ENCODE measurements around the gene LCP1.
A peak's percentile ranks its signal among the peaks of the same experiment; 100 is the strongest.
"Not testable (repeated sequence)": the region's sequence is repeated elsewhere in the genome, so short reads cannot be mapped to it uniquely, and the experiment has no call there.

Gene LCP1

DNA sequence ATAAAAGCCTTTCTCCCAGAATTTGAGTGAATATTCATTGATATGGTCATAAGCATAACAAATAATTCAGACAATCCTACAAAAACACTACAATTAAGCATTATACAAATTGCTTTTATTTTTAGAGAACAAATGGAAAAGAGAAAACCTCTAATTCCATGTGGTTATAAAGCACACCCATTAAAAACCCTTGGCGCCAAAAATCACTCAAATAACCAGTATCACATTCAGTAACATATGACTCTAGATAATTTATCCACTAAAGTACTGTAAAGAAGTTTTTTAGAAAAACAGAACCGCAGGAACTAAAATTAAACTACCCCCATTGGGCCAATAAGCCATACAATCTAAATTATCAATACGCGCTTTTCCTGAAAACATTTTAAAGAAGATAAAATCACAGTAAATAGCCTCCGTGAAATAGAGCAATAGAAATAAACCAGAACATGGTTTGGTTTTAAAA is 569 bp downstream of the LCP1 start:
- DNase-seq (ENCODE audit: low read depth in 3 of 3) = no peak

DNA sequence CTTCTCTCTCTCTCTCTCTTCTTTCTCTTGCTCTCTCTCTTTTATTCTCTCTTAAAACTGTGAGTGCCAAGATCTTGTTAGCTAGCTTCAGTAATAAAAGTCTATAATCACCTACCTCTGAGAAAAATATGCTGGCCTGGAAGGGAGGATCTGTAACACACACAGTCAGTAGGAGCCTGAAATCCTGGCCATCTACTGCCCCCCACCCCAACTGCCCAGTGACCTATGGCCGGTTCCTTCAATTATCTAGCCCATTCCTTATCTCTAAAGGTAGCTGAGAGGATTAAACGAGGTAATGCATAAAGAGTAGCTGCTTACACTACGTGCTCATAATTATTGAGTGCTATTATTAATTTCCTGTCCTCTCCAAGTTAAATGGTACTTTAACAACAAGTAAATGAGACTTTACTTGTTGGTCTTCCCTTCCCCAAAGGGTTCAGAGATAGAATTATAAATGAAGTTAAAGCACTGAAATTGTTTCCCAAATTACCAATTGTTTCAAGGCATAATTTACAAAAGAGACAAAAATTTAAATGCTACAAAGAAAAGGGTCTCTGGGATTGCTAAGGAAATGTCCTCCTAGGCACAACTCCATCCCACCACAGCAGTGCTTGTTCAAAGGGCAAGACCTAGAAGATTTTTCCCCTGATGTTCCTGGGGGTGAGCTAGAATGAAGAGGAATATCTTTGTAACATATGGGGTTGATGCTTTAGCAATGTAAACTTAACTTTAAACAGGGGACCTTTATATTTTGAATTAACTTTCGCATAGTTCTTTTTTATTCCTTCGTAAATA is 1.8 kb downstream of the LCP1 start:
- DNase-seq (ENCODE audit: low read depth in 3 of 3) = no peak

GRCh38 chr13:46179491-46179908 is 2.5 kb downstream of the LCP1 start:
- DNase-seq (ENCODE audit: low read depth in 3 of 3) = peak; percentile 42 to 81 (median 61)

- no peak for DNase-seq (ENCODE audit: low read depth in 3 of 3)
Measured at GRCh38 chr13:46178821-46179220, 3.2 kb downstream of the LCP1 start.

DNA sequence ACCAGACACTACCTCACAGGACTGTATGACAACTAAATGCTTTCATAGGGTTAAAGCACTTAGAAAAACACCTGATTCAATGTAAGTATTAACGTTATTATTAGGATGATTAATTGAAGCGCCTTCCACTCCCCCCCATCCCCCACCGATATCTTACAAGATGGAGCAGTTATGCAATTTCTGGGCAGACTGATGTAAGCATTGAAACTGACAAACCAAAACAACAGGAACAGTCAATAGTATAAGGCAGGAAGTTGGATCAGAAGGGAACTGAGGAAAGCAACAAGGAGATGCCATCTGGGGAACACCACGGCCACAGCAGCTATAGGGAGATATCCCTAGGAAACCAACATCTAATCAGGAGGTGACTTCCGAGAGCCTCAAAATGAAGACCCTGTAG is 3.8 kb downstream of the LCP1 start:
- no peak for DNase-seq (ENCODE audit: low read depth in 3 of 3)

- DNase-seq (ENCODE audit: low read depth in 3 of 3) = no peak
Measured at GRCh38 chr13:46176756-46177155, 5.2 kb downstream of the LCP1 start.

DNA sequence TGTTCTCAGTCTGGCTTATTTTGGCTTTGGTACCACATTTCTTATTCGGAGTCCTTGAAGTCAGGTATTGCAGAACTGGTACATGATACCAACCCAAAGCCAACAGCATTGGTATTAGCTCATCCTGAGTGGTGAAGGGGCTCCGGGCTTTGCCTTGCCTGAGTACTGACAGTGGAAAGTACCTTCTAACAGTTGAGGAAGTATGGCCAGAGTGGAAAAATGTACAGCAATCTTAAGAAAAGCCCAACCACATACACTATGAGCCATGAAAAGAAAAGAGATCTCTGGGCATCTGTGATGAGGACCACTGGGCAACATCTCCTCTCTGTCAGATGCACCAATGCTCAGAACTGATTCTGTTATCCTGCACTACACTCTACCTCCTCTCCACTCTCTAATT is 8.3 kb downstream of the LCP1 start:
- DNase-seq (ENCODE audit: low read depth in 3 of 3) = no peak

GRCh38 chr13:46172531-46172991 is 9.4 kb downstream of the LCP1 start:
- DNase-seq (ENCODE audit: low read depth in 3 of 3) = no peak

DNA sequence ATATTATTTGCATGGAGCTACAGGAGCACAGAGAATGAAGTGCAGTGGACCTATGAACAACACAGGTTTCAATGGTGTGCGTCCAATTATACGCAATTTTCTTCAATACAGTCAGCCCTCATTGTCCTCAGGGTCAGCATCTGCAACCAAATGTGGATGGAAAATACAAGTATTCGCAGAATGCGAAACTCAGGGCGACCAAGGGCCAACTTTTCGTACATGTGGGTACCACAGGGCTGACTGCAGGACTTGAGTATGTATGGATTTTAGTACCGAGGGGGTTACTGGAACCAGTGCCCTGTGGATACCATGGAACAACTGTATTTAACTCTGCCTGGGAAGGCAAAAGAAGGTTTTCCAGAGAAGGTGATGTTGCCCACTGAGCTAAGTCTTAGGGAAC is 10.2 kb downstream of the LCP1 start:
- DNase-seq (ENCODE audit: low read depth in 3 of 3) = no peak

- DNase-seq (ENCODE audit: low read depth in 3 of 3) = no peak
Measured at GRCh38 chr13:46171217-46171616, 10.8 kb downstream of the LCP1 start.

GRCh38 chr13:46170687-46171086 is 11.3 kb downstream of the LCP1 start:
- no peak for DNase-seq (ENCODE audit: low read depth in 3 of 3)

GRCh38 chr13:46170268-46170667 is 11.7 kb downstream of the LCP1 start:
- DNase-seq (ENCODE audit: low read depth in 3 of 3) = no peak

DNA sequence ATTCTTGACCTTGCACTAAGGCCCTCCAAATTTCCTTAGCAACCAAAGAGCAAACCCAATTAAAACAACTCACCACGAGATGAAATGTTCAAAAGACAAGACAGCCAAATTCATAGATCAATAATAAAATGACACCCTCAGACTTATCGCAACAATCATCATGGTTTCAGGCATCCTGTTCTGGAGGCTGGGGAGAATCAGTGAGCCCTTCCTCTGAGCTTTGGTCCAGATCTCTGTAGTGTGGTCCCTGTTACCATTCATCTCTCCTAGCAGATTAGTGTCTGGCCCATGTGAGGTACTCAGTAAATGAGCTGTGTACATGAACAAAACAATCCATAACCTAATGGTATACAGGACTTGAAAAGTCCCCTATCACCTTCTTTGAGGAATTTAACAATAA is 12.2 kb downstream of the LCP1 start:
- no peak for DNase-seq (ENCODE audit: low read depth in 3 of 3)

- no peak for DNase-seq (ENCODE audit: low read depth in 3 of 3)
Measured at GRCh38 chr13:46168783-46169182, 13.2 kb downstream of the LCP1 start.

DNA sequence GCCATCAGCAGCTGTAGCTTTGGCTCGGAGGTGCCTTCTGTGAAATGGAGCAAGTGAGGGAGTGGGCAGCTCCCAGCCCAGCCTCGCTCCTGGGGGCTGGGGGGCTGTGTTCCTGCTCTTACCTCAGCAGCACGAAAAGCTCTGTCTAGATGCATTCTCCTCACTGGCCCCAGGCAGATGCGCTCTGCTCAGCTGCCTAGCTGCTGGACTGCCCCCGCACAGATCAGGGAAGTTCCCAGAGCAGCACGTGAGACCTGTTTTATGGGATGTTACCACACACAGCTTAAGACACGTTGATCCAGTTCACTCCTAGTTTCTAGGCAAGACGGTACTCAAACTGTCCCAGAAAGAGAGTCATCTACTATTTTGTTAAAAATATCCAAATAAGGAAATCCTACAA is 13.6 kb downstream of the LCP1 start:
- peak in 2 of 3 experiments; percentile 37 to 48 for DNase-seq (ENCODE audit: low read depth in 3 of 3)

- no peak for DNase-seq (ENCODE audit: low read depth in 3 of 3)
Measured at GRCh38 chr13:46166947-46167610, 14.9 kb downstream of the LCP1 start.

DNA sequence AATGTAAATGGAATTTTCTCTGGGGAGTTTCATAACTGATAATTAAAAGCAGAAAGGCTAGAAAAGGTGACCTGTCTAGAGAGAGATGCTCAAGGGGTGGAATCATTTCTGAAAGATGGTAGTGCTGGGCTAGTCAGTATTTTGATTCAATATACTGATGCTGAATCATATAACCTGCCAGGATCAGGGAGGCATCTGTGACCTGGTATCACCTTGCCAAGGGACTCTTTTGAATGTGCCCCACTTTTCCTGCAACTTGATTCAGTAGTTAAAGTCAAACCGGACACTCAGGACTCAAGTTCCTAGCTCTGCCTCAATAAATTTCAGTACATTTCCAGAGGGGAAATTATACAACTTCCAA is 15.8 kb downstream of the LCP1 start:
- no peak for DNase-seq (ENCODE audit: low read depth in 3 of 3)

DNA sequence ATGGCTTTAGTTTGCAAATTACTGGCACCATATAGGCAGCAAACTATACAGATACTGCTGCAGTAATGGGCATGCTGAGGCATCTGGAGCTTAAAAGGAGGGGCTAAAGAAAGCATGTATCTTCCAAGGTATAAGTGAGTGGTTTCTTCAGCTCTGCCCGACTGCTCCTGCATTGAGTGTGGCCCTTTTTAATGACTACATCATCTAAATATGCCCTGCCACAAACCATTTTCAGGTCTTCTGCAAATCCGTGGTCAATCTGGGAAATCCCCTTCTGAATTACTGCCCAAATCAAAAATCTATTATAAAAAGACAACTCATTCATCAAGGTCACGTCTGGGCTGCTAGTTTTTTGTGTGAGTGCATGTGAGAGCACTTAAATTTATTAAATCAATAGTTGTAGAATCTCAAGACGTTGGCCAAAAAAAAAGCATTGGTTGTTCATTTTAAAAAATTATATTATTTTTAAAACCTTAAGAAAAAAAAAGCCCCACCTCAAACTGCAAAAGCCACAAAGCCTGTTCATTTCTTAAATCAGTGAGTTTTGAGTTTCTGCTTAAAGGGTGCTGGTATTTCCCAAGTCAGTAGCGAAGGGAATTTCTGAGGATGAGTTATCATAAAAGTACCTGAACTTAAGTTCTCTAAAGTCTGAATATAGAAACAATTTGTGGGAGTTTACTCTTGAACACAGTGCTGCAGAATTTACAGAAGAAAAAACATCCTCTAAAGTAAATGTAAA is 16.3 kb downstream of the LCP1 start:
- peak in 1 of 3 experiments; percentile 40 for DNase-seq (ENCODE audit: low read depth in 3 of 3)

DNA sequence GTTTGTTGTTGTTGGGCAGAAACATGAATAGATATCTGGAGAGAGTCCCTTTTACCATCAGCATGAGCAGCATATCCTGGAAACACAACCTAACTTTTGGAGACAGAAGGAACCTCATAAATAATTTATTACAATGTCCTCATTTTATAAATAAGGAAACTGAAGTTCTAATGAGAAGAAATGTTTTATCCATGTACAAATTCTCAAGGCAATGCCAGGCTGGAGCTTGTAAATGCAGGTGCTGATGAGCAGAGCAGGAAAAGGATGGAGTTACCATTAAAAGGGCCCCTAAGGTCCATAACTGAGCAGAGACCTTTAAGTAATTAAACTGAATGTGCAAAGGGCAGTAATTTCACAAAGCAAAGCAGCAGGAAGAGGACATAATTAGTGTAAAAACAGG is 17.3 kb downstream of the LCP1 start:
- no peak for DNase-seq (ENCODE audit: low read depth in 3 of 3)

DNA sequence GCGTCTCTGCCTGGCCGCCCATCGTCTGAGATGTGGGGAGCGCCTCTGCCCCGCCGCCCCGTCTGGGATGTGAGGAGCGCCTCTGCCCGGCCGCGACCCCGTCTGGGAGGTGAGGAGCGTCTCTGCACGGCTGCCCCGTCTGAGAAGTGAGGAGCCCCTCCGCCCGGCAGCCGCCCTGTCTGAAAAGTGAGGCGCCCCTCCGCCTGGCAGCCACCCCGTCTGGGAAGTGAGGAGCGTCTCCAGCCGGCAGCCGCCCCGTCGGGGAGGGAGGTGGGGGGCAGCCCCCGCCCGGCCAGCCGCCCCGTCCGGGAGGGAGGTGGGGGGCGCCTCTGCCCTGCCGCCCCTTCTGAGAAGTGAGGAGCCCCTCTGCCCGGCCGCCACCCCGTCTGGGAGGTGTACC is 19.2 kb downstream of the LCP1 start:
- not testable (repeated sequence) for DNase-seq (ENCODE audit: low read depth in 3 of 3)

DNA sequence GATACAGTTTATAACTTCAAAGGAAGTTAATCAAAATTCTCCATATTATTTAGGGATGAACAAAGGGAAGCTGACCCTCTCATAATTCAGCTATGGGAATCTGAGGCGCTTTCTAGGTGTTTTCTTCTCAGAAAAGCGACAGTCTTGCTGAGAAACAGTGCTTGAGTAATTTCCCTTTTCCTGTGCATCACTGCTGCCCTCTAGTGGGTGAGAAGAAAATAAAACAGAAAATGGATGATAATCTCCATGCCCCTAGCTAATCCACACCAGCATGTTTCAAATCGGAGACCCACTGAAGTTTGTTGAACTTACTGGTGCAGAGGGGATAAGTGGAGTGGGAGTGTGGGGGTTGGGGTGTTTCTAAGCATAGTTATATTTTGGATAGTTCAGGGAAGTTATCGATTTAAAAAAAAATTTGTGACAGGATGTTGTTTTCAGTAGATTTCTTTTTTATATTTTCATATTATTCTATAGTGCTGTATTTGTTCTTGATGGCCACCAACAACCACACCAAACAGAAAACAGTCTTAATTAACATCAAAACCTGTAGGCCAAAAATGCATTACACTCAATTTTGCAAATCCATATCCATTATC is 21.4 kb downstream of the LCP1 start:
- DNase-seq (ENCODE audit: low read depth in 3 of 3) = no peak

GRCh38 chr13:46160065-46160464 is 21.9 kb downstream of the LCP1 start:
- no peak for DNase-seq (ENCODE audit: low read depth in 3 of 3)

Measured in stimulated activated CD4-positive, alpha-beta T cell treated with anti-CD3 and anti-CD28 coated beads, TNF-alpha, amount 100 ng/mL, for 24 hours (primary cell).